ENCODE measurements around the gene APOF. TPM values are rescaled to one million over a fixed set of nuclear protein-coding genes. Genes with fewer than 3 reads are reported as not detected.
A peak's percentile ranks its signal among the peaks of the same experiment; 100 is the strongest.

Gene APOF
- total and polyA plus RNA-seq, 10 of the 15 experiments (the other 5 are each of a cell fraction or from before 2014, with no cell fraction given): 0.04 to 0.19 (median 0.11) TPM; not detected in 5

GRCh38 chr12:56377989-56378316, 15.3 kb upstream of the APOF start:
- 86% methylated on average over 1 of the region's 1 CpG for WGBS (ENCODE audit: insufficient coverage, insufficient replicate concordance, low lambda C conversion rate, missing lambda C conversion rate)
- H3K4me2 ChIP-seq (ENCODE audit: control insufficient read depth, insufficient read depth): no peak overlapping the region
- CTCF ChIA-PET: interaction anchor here (1.0 to 4.2 kb wide), 5 partner anchors 11 to 86 kb away, joined by 3 to 28 read pairs (median 17); partner anchors contain the start of genes STAT2 and TIMELESS
- TF ChIP-seq MEF2A (IDR thresholded peaks at IDR 0.05; ENCODE audit: insufficient read depth, low read depth, low read length): no peak
- no peak for TF ChIP-seq ATF7 (IDR thresholded peaks at IDR 0.05; ENCODE audit: low read depth)
- TF ChIP-seq MTA2 (IDR thresholded peaks at IDR 0.05; ENCODE audit: low read depth): no peak
- no peak for TF ChIP-seq ATF3 (IDR thresholded peaks at IDR 0.05; ENCODE audit: borderline replicate concordance, extremely low read depth, low read depth, low read length)
- no peak for TF ChIP-seq JUNB (IDR thresholded peaks at IDR 0.05)
- no peak for TF ChIP-seq MXI1 (IDR thresholded peaks at IDR 0.05; ENCODE audit: low read depth, low read length)
- TF ChIP-seq ETV6 (conservative IDR thresholded peaks at IDR 0.05 in 1 of 2, IDR thresholded peaks at IDR 0.05 in 1 of 2; ENCODE audit: borderline replicate concordance in 1 of 2, low read depth in 1 of 2): no peak
- TF ChIP-seq NFYB (IDR thresholded peaks at IDR 0.05; ENCODE audit: insufficient read depth, low read depth, low read length): no peak
- no peak for TF ChIP-seq NR2C2 (IDR thresholded peaks at IDR 0.05; ENCODE audit: borderline replicate concordance, control insufficient read depth, insufficient read length, low read depth)
- no peak for TF ChIP-seq NR2F1 (conservative IDR thresholded peaks at IDR 0.05)
- intact Hi-C loops (cut with micrococcal nuclease; ENCODE audit: unreplicated experiment) (no loop called here), in situ Hi-C loops (cut with MboI) (no loop called here)
- no peak for ATAC-seq
- no peak overlapping the region for H3K4me3 ChIP-seq
- H3K4me1 ChIP-seq (ENCODE audit: control insufficient read depth, insufficient read depth, low read length): peaks cover 36% of the 10 kb centered on the region
- no peak for FAIRE-seq
- no peaks in the 10 kb centered on the region for H3K27me3 ChIP-seq (replicated peaks in 1 of 2; ENCODE audit: control insufficient read depth in 2 of 2, insufficient read depth in 2 of 2, low read length in 1 of 2)
- no peaks in the 10 kb centered on the region for H3K36me3 ChIP-seq (ENCODE audit: control insufficient read depth in 2 of 2, insufficient read depth in 2 of 2, low read length in 1 of 2)
- SMC1A ChIA-PET (ENCODE audit: uncharacterized antibody, unreplicated experiment): interaction anchor here (0.6 to 6.2 kb wide), 8 partner anchors 10 to 91 kb away, joined by 3 to 58 read pairs (median 3); partner anchors contain the start of gene STAT2
- POLR2A ChIA-PET: interaction anchor here (0.6 to 3.1 kb wide), 3 partner anchors 15 to 145 kb away, joined by 3 to 17 read pairs (median 5); partner anchors contain the start of genes APOF and STAT2
- no peak for DNase-seq (ENCODE audit: low read depth, low spot score)
- H2AFZ ChIP-seq (ENCODE audit: control insufficient read depth, low read depth, low read length): peak overlapping the region; percentile 77; the same call in 1 of the 2 replicates
- RAD21 ChIA-PET (ENCODE audit: unreplicated experiment): interaction anchor here (1.6 to 4.9 kb wide), 2 partner anchors 18 to 86 kb away, joined by 4 to 60 read pairs; partner anchors contain the start of gene STAT2
- no TSS peak for BruUV-seq (replicated peaks)
- H3K27ac ChIP-seq (ENCODE audit: control insufficient read depth, insufficient read depth): no peak overlapping the region
- no peaks in the 10 kb centered on the region for H4K20me1 ChIP-seq (ENCODE audit: control insufficient read depth, insufficient read depth)
- H3K9ac ChIP-seq (ENCODE audit: control insufficient read depth, insufficient read depth, low read length): no peak overlapping the region
- no peaks in the 10 kb centered on the region for H3K79me2 ChIP-seq (ENCODE audit: control insufficient read depth, insufficient read depth, low read length)
- H3K9me3 ChIP-seq (replicated peaks; ENCODE audit: control insufficient read depth, insufficient read depth, low read length): no peaks in the 10 kb centered on the region
